ENCODE data around the gene ACTC1. TPM values are rescaled to one million over a fixed set of nuclear protein-coding genes. Genes with fewer than 3 reads are reported as not detected.

Gene ACTC1
- total RNA-seq, 2 experiments from 2014 or later, result not detected

DNA sequence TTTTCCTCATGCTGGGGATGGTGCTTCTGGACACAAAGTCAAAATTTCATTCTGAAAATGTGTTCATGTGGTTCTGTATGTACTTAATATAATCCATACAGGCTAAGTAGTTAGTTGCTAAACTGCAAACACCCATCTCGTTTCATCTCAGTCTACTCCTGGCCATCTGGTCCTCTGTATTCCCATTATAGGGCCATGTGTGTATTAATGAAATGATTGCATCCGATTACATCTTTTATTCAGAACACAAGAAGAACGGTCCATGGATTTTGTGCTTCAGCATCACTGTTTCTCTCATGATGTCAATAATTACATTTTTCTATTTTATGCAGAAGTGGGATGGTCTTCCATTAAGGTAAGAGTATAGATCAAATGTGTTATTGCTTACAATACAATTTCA is 34.4 kb downstream of the ACTC1 start:
- ATAC-seq (ENCODE audit: poor library complexity) (no peak), DNase-seq (no peak)
- Histone ChIP-seq H3K4me3 (ENCODE audit: low read length) (no peak overlapping the region), H3K36me3 (ENCODE audit: insufficient read depth, low read length) (no peaks in the 10 kb centered on the region), H3K27ac (ENCODE audit: low read depth in 1 of 2, low read length in 2 of 2) (no peak overlapping the region), H3K4me1 (ENCODE audit: insufficient read depth, low read length) (no peaks in the 10 kb centered on the region), H3K27me3 (ENCODE audit: control insufficient read depth in 1 of 2, insufficient read depth in 2 of 2, low read length in 2 of 2) (peaks cover 8 to 23% of the 10 kb centered on the region in 2 experiments), H3K9me3 (ENCODE audit: control insufficient read depth in 1 of 2, insufficient read depth in 1 of 2, low read length in 2 of 2) (no peaks in the 10 kb centered on the region)
- ChIA-PET CTCF (no interaction called here), POLR2A (no interaction called here)
- no peak overlapping the region for H3K4me3 Mint-ChIP-seq
- no peak overlapping the region for H3K27ac Mint-ChIP-seq
- no peaks in the 10 kb centered on the region for H3K36me3 Mint-ChIP-seq (ENCODE audit: low read depth)
- H3K9me3 Mint-ChIP-seq, result no peaks in the 10 kb centered on the region
- intact Hi-C loops (cut with DNase I, micrococcal nuclease), result no loop called here
- TF ChIP-seq CTCF (IDR thresholded peaks at IDR 0.05), result no peak
- H3K27me3 Mint-ChIP-seq, result peaks cover 67% of the 10 kb centered on the region
- no peaks in the 10 kb centered on the region for H3K4me1 Mint-ChIP-seq (ENCODE audit: low read depth)

DNA sequence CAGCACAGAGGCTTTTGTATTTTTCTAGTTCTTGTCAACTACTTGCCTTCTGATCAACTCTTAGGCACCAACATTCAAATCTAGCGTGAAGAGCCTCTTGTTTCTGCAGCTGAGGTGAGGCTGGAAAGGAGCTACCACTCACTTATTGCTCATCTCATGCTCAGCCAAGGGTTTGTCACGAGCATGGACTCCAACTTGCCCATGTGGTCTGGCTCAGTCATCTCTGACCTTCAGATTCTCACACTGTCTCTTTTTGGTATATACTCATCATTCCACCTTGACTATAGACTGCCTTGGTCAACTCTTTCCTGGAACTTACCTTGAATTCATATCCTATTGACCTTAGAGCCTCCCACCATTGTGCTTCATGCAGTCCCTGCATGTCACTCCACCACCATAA is 35.4 kb downstream of the ACTC1 start:
- Mint-ChIP-seq H3K9me3 (no peaks in the 10 kb centered on the region), H3K27me3 (peaks cover 76% of the 10 kb centered on the region), H3K36me3 (ENCODE audit: low read depth) (no peaks in the 10 kb centered on the region), H3K4me3 (no peak overlapping the region), H3K4me1 (ENCODE audit: low read depth) (no peaks in the 10 kb centered on the region), H3K27ac (no peak overlapping the region)
- TF ChIP-seq CTCF (IDR thresholded peaks at IDR 0.05), result no peak
- CTCF ChIA-PET, result interaction anchor here (1.2 kb wide), 1 partner anchor 31 kb away, joined by 3 read pairs; no protein-coding TSS in a partner anchor
- Histone ChIP-seq H3K9me3 (ENCODE audit: control insufficient read depth in 1 of 2, insufficient read depth in 1 of 2, low read length in 2 of 2) (no peaks in the 10 kb centered on the region), H3K36me3 (ENCODE audit: insufficient read depth, low read length) (no peaks in the 10 kb centered on the region), H3K27me3 (ENCODE audit: control insufficient read depth in 1 of 2, insufficient read depth in 2 of 2, low read length in 2 of 2) (peaks cover 17 to 32% of the 10 kb centered on the region in 2 experiments), H3K4me1 (ENCODE audit: insufficient read depth, low read length) (no peaks in the 10 kb centered on the region), H3K27ac (ENCODE audit: low read depth in 1 of 2, low read length in 2 of 2) (no peak overlapping the region), H3K4me3 (ENCODE audit: low read length) (no peak overlapping the region)
- no peak for DNase-seq
- ATAC-seq (ENCODE audit: poor library complexity), result no peak
- POLR2A ChIA-PET, result no interaction called here
- intact Hi-C loops (cut with DNase I, micrococcal nuclease), result no loop called here

GRCh38 chr15:34759347-34759746 is 36.0 kb downstream of the ACTC1 start:
- ChIA-PET CTCF (interaction anchor here (1.2 kb wide), 1 partner anchor 30 kb away, joined by 3 read pairs; no protein-coding TSS in a partner anchor), POLR2A (no interaction called here)
- Mint-ChIP-seq H3K27ac (no peak overlapping the region), H3K27me3 (peaks cover 76% of the 10 kb centered on the region), H3K36me3 (ENCODE audit: low read depth) (no peaks in the 10 kb centered on the region), H3K9me3 (no peaks in the 10 kb centered on the region), H3K4me1 (ENCODE audit: low read depth) (no peaks in the 10 kb centered on the region), H3K4me3 (no peak overlapping the region)
- no peaks in the 10 kb centered on the region for H3K4me1 ChIP-seq (ENCODE audit: insufficient read depth, low read length)
- H3K4me3 ChIP-seq (ENCODE audit: low read length), result no peak overlapping the region
- DNase-seq (no peak), ATAC-seq (ENCODE audit: poor library complexity) (no peak)
- no peak overlapping the region for H3K27ac ChIP-seq (ENCODE audit: low read depth in 1 of 2, low read length in 2 of 2)
- H3K9me3 ChIP-seq (ENCODE audit: control insufficient read depth in 1 of 2, insufficient read depth in 1 of 2, low read length in 2 of 2), result peaks cover 0 to 3% of the 10 kb centered on the region in 2 experiments
- H3K36me3 ChIP-seq (ENCODE audit: insufficient read depth, low read length), result no peaks in the 10 kb centered on the region
- intact Hi-C loops (cut with DNase I, micrococcal nuclease), result no loop called here
- H3K27me3 ChIP-seq (ENCODE audit: control insufficient read depth in 1 of 2, insufficient read depth in 2 of 2, low read length in 2 of 2), result peaks cover 20 to 35% of the 10 kb centered on the region in 2 experiments
- no peak for TF ChIP-seq CTCF (IDR thresholded peaks at IDR 0.05)
